Testis (tissue), 3 donors: ENCODE data around the gene CYB561A3. TPM values are rescaled to one million over a fixed set of nuclear protein-coding genes. Genes with fewer than 3 reads are reported as not detected.

Experiments
- DNase-seq: peaks from one replicate; pipeline ENCODE4 v3.0.0-alpha.2; 2019
- H3K27ac ChIP-seq, 2 donors: fragments of 200-600 bp; sonication (generic); one replicate each; pipeline ENCODE4 v1.5.1; 2019
- H3K27me3 ChIP-seq: fragments of 200-600 bp; sonication (generic); one replicate; pipeline ENCODE4 v1.5.1; 2019
- H3K36me3 ChIP-seq: fragments of 200-600 bp; sonication (generic); one replicate; pipeline ENCODE4 v1.5.1; 2017; ENCODE audit warnings: low read depth; ENCODE audit errors: missing control alignments
- H3K4me1 ChIP-seq: fragments of 200-600 bp; sonication (generic); one replicate; pipeline ENCODE4 v1.5.1; 2019
- H3K4me3 ChIP-seq, 2 donors: fragments of 200-600 bp; sonication (generic); one replicate each; pipeline ENCODE4 v1.5.1; 2017 to 2019
- H3K9me3 ChIP-seq: fragments of 200-600 bp; sonication (generic); one replicate; pipeline ENCODE4 v1.5.1; 2017
- POLR2A ChIP-seq: fragments of 450-650 bp; IDR thresholded peaks from one replicate; pipeline ENCODE4 v1.6.1; 2017; ENCODE audit warnings: antibody characterized with exemption, mild to moderate bottlenecking, moderate library complexity
- WGBS, 2 donors: methylation state at CpG; one replicate each; pipeline ENCODE4 v1.1.5; 2018; 5-methylcytosine and 5-hydroxymethylcytosine counted together
- intact Hi-C: fragments of 100-400 bp; cut with DNase I; formaldehyde crosslinking; loops from one replicate; pipeline ENCODE4 v1.15.1; 2023; ENCODE audit warnings: low total_unique reads
- polyA plus RNA-seq: library from polyadenylated mRNA; stranded (reverse); fragments of 350-450 nt; fragmentation: Illumina TruSeq; extraction: RNeasy Lipid Tissue Mini Kit (QIAGEN cat#74804); gene quantifications from one replicate; pipeline ENCODE4 v1.2.3, GENCODE V29; 2014; ENCODE audit warnings: low read depth, low replicate concordance; ENCODE audit not compliant: insufficient read depth
- total RNA-seq, 2 donors: library from RNA; depleted of rRNA; stranded (reverse); fragments of >200 nt; gene quantifications; one replicate each; pipeline ENCODE4 v1.2.3, GENCODE V29; 2016
- TF ChIP-seq, protein P1 (sequence below), 3 experiments: fragments of 450-650 bp in 2 of 3; fragments of 200-600 bp in 1 of 3; sonication (generic) in 1 of 3; IDR thresholded peaks; one replicate each; pipeline ENCODE4 v1.5.1; 2016 to 2019; ENCODE audit warnings: antibody characterized with exemption in 3 of 3, mild to moderate bottlenecking in 2 of 3, moderate library complexity in 1 of 3

The CYB561A3 gene
- total and polyA plus RNA-seq, 3 donors from 2014 or later: 39.8 to 55.8 (median 41.7) TPM

DNA sequence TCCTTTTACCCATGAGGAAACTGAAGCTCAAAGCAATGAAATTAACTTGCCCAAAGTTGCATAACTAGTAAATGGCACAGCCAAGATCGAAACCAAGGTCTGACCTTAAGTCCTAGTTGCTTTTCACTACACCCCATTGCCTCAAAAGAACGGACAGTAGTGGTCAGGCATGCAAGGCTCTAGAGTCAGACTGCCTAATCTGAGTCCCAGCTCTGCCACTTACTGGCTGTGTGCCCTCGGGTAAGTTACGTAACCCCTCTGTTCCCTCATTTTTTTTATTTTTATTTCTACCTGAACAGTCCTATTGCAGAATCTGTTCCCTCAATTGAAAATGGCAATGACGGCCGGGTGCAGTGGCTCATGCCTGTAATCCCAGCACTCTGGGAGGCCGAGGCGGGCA lies 9.6 kb downstream of the CYB561A3 start:
- Histone ChIP-seq H3K36me3 (no peaks in the 10 kb centered on the region), H3K4me3 (no peak overlapping the region), H3K27me3 (no peaks in the 10 kb centered on the region), H3K4me1 (no peaks in the 10 kb centered on the region), H3K27ac (no peak overlapping the region), H3K9me3 (no peaks in the 10 kb centered on the region)
- TF ChIP-seq, protein P1, sequence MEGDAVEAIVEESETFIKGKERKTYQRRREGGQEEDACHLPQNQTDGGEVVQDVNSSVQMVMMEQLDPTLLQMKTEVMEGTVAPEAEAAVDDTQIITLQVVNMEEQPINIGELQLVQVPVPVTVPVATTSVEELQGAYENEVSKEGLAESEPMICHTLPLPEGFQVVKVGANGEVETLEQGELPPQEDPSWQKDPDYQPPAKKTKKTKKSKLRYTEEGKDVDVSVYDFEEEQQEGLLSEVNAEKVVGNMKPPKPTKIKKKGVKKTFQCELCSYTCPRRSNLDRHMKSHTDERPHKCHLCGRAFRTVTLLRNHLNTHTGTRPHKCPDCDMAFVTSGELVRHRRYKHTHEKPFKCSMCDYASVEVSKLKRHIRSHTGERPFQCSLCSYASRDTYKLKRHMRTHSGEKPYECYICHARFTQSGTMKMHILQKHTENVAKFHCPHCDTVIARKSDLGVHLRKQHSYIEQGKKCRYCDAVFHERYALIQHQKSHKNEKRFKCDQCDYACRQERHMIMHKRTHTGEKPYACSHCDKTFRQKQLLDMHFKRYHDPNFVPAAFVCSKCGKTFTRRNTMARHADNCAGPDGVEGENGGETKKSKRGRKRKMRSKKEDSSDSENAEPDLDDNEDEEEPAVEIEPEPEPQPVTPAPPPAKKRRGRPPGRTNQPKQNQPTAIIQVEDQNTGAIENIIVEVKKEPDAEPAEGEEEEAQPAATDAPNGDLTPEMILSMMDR (IDR thresholded peaks at IDR 0.05): no peak
- TF ChIP-seq POLR2A: no peak
- WGBS, 2 donors: 74 to 82% methylated on average over 8 of the region's 8 CpGs
- intact Hi-C loops: no loop called here
- DNase-seq: no peak

DNA sequence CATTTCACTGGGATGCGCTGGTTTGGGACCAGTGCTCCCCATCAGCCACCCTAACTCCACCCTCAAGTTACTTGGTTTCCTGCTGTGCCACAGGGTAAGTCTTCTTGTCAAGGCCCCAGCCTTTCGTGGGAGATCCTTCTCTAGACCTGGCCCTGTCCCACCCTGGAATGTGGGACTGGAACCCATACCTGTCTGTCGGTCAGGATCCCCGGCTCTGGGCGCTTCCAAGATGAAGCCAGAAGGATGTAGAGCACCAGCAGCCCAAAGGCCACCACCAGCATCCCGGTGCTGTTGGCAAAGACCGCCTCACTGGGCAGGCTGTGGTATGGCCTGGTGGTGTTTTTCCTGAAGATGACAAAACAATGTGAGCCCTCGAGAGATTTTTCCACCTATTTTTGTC lies 10.9 kb downstream of the CYB561A3 start:
- no peaks in the 10 kb centered on the region for H3K36me3 ChIP-seq

DNA sequence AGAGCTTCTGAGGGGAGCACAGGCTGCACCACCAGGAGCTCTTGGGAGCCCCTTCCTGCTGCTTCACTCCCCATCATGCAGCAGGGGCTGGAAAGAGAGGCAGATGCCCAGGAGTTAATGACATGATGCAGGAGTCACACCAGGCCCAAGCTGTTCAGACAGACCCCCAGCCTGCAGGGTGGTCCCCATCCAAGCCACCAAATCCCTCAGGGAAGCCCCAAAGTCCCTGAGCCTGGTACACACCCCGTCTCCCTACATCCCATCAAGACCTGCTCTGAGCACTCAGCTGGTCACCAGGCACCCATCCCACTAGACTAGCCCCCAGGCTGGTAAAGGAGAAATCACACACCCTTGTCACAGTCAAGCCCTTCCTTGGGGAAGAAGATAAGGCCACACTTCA lies 11.3 kb downstream of the CYB561A3 start:
- Histone ChIP-seq H3K4me1 (peaks cover 14% of the 10 kb centered on the region), H3K9me3 (no peaks in the 10 kb centered on the region), H3K36me3 (no peaks in the 10 kb centered on the region), H3K27me3 (no peaks in the 10 kb centered on the region), H3K27ac (no peak overlapping the region), H3K4me3 (no peak overlapping the region)
- TF ChIP-seq POLR2A: no peak
- TF ChIP-seq, protein P1 (IDR thresholded peaks at IDR 0.05): no peak
- no peak for DNase-seq
- 100% methylated on average over 1 of the region's 1 CpG; no CpG with 5 or more reads in 1 of the 2 donors for WGBS, 2 donors
- intact Hi-C loops: no loop called here

More for the DNA sequence above, 10.9 kb downstream of the CYB561A3 start:
- intact Hi-C loops: no loop called here
- no peak for DNase-seq
- Histone ChIP-seq H3K27ac (no peak overlapping the region), H3K9me3 (no peaks in the 10 kb centered on the region), H3K4me1 (peaks cover 9% of the 10 kb centered on the region), H3K27me3 (no peaks in the 10 kb centered on the region), H3K4me3 (no peak overlapping the region)
- WGBS, 2 donors: 88 to 89% methylated on average over 4 to 7 of the region's 8 CpGs
- TF ChIP-seq, protein P1 (IDR thresholded peaks at IDR 0.05): no peak
- no peak for TF ChIP-seq POLR2A

DNA sequence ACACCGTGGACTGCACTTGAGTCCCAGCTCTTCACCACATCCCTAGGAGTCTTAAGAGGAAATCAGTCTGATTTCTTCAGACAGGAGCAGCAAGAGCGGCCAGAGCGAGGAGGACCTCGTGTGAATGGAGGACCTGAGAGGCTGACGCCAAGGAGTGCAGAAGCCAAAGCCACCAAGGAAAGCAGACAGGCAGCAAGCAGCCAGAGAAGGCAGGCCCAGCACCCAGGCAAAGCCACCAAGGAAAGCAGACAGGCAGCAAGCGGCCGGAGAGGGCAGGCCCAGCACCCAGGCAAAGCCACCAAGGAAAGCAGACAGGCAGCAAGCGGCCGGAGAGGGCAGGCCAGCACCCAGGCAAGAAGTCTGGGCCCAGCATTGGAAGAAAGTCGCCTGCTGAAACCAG lies 11.8 kb downstream of the CYB561A3 start:
- Histone ChIP-seq H3K27me3 (no peaks in the 10 kb centered on the region), H3K9me3 (no peaks in the 10 kb centered on the region), H3K36me3 (no peaks in the 10 kb centered on the region), H3K27ac (no peak overlapping the region), H3K4me1 (peaks cover 18% of the 10 kb centered on the region), H3K4me3 (no peak overlapping the region)
- 86 to 87% methylated on average over 8 to 10 of the region's 10 CpGs for WGBS, 2 donors
- TF ChIP-seq, protein P1 (IDR thresholded peaks at IDR 0.05): no peak
- no peak for TF ChIP-seq POLR2A
- intact Hi-C loops: no loop called here
- no peak for DNase-seq

DNA sequence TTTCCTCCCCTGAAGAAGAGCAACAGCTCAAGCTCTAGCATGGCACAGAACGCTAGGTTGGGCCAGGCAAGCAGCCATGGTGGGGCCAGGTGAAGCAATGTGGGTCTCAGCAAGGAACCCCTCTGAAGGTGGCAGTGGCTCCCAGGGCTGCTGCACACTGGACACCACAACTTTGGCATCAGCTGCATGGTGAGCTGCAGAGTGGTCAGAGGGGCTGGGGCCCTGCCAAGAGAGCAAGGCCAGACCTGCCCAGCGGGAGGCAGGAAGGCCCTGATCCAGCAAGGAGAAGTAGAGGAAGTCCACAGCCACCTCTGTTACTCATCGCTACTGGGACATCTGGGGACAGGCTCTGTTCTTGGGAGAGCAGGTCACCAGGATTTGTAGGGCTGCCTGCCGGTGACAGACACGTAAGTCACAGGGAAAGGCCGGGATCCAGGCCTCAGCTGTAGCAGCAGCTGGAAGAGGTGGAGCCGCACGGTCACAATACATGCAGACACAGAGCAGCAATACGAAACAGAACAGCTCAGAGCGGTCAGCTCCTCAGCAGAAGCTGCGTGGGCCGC lies 12.4 kb downstream of the CYB561A3 start:
- no peak overlapping the region for H3K27ac ChIP-seq
- intact Hi-C loops: no loop called here
- peaks cover 22% of the 10 kb centered on the region for H3K4me1 ChIP-seq
- 84 to 91% methylated on average over 9 to 12 of the region's 12 CpGs for WGBS, 2 donors
- H3K36me3 ChIP-seq: no peaks in the 10 kb centered on the region
- H3K4me3 ChIP-seq: no peak overlapping the region
- DNase-seq: no peak
- TF ChIP-seq, protein P1 (IDR thresholded peaks at IDR 0.05): no peak
- TF ChIP-seq POLR2A: no peak
- H3K27me3 ChIP-seq: no peaks in the 10 kb centered on the region
- no peaks in the 10 kb centered on the region for H3K9me3 ChIP-seq
